GM18499 (cell line): Measurements from ENCODE around the gene ARID1B.

ENCODE experiments used
- ATAC-seq: cut with Tn5 transposase; IDR thresholded peaks from one replicate; pipeline ENCODE4 v1.9.1; 2021; ENCODE audit warnings: moderate number of reproducible peaks; ENCODE audit not compliant: insufficient read depth, unreplicated experiment

The ARID1B gene

GRCh38 chr6:157162766-157163433 lies 385.7 kb downstream of the ARID1B start:
- ATAC-seq: no peak

GRCh38 chr6:157163434-157164159 lies 386.4 kb downstream of the ARID1B start:
- no peak for ATAC-seq

- no peak for ATAC-seq
These were observed 387.8 kb downstream of the ARID1B start for GRCh38 chr6:157164972-157165371.

GRCh38 chr6:157166784-157167183 lies 389.6 kb downstream of the ARID1B start:
- ATAC-seq: no peak

GRCh38 chr6:157167837-157168236 lies 390.7 kb downstream of the ARID1B start:
- no peak for ATAC-seq

GRCh38 chr6:157168471-157168870 lies 391.3 kb downstream of the ARID1B start:
- no peak for ATAC-seq

GRCh38 chr6:157169226-157169625 lies 392.0 kb downstream of the ARID1B start:
- ATAC-seq: no peak

- no peak for ATAC-seq
These were observed 392.5 kb downstream of the ARID1B start for GRCh38 chr6:157169656-157170055.

- no peak for ATAC-seq
These were observed 393.4 kb downstream of the ARID1B start for GRCh38 chr6:157170535-157170934.

- no peak for ATAC-seq
These were observed 394.6 kb downstream of the ARID1B start for GRCh38 chr6:157171801-157172200.

- no peak for ATAC-seq
These were observed 395.1 kb downstream of the ARID1B start for GRCh38 chr6:157172231-157172701.

GRCh38 chr6:157172830-157173536 lies 395.8 kb downstream of the ARID1B start:
- ATAC-seq: no peak

- ATAC-seq: no peak
These were observed 396.6 kb downstream of the ARID1B start for GRCh38 chr6:157173776-157174175.

- ATAC-seq: no peak
These were observed 397.6 kb downstream of the ARID1B start for GRCh38 chr6:157174731-157175130.

- ATAC-seq: no peak
These were observed 400.7 kb downstream of the ARID1B start for GRCh38 chr6:157177731-157178336.

- ATAC-seq: no peak
These were observed 404.5 kb downstream of the ARID1B start for GRCh38 chr6:157181649-157182048.

- no peak for ATAC-seq
These were observed 405.5 kb downstream of the ARID1B start for GRCh38 chr6:157182503-157183264.

- ATAC-seq: no peak
These were observed 407.2 kb downstream of the ARID1B start for GRCh38 chr6:157184202-157185015.

- no peak for ATAC-seq
These were observed 408.0 kb downstream of the ARID1B start for GRCh38 chr6:157185171-157185570.
